ENCODE data around the gene NSD1.

NSD1 gene

GRCh38 chr5:177133096-177133852, at the start of gene NSD1:
Gene NSD1 (plus strand): TSS chr5:177133773. CDS start chr5:177135104, 1,331 bp downstream.
- DNase-seq = peak; percentile 75 to 92 (median 84)

- no peak for DNase-seq
Observed at GRCh38 chr5:177084175-177084574, 49.4 kb upstream of the NSD1 start.

GRCh38 chr5:177085985-177086653, 47.5 kb upstream of the NSD1 start:
- DNase-seq = no peak

GRCh38 chr5:177086654-177087397, 46.7 kb upstream of the NSD1 start, which contains the start of gene FGFR4:
Gene FGFR4 (plus strand): TSS chr5:177086915. CDS start chr5:177089603, 2,688 bp downstream.
- DNase-seq = peak; percentile 34 to 53 (median 44)

GRCh38 chr5:177087398-177088005, 46.1 kb upstream of the NSD1 start:
- no peak for DNase-seq

- DNase-seq = no peak
Observed at GRCh38 chr5:177089127-177089526, 44.4 kb upstream of the NSD1 start.

GRCh38 chr5:177089825-177090641, 43.5 kb upstream of the NSD1 start:
- DNase-seq = no peak

GRCh38 chr5:177090813-177091212, 42.8 kb upstream of the NSD1 start:
- no peak for DNase-seq

- no peak for DNase-seq
Observed at GRCh38 chr5:177091232-177091631, 42.3 kb upstream of the NSD1 start.

- no peak for DNase-seq
Observed at GRCh38 chr5:177092178-177093081, 41.1 kb upstream of the NSD1 start.

- no peak for DNase-seq
Observed at GRCh38 chr5:177093082-177093712, 40.4 kb upstream of the NSD1 start.

GRCh38 chr5:177093803-177094202, 39.8 kb upstream of the NSD1 start:
- DNase-seq = no peak

GRCh38 chr5:177094224-177095087, 39.1 kb upstream of the NSD1 start:
- DNase-seq = no peak

- no peak for DNase-seq
Observed at GRCh38 chr5:177095088-177095669, 38.4 kb upstream of the NSD1 start.

- no peak for DNase-seq
Observed at GRCh38 chr5:177096162-177097015, 37.2 kb upstream of the NSD1 start.

- DNase-seq = no peak
Observed at GRCh38 chr5:177097016-177097985, 36.3 kb upstream of the NSD1 start.

GRCh38 chr5:177098120-177098469, 35.5 kb upstream of the NSD1 start:
- no peak for DNase-seq

All from activated CD4-positive, CD25-positive, alpha-beta regulatory T cell (primary cell).